HG03565 (cell line): ENCODE measurements around the gene TP73.
"Not testable (repeated sequence)": the region's sequence is repeated elsewhere in the genome, so short reads cannot be mapped to it uniquely, and the experiment has no call there.

Source experiments
- ATAC-seq: cut with Tn5 transposase; IDR thresholded peaks from one replicate; pipeline ENCODE4 v1.9.1; 2021; ENCODE audit warnings: mild to moderate bottlenecking, moderate library complexity; ENCODE audit not compliant: unreplicated experiment

TP73 gene

GRCh38 chr1:3740042-3740441, 87.7 kb downstream of the TP73 start:
- ATAC-seq, result no peak

GRCh38 chr1:3740752-3741151, 88.4 kb downstream of the TP73 start:
- ATAC-seq, result no peak

GRCh38 chr1:3741566-3742438, 89.5 kb downstream of the TP73 start:
- no peak for ATAC-seq

GRCh38 chr1:3742439-3743298, 90.4 kb downstream of the TP73 start:
- ATAC-seq, result no peak

- ATAC-seq, result no peak
Observed at GRCh38 chr1:3743421-3743820, 91.1 kb downstream of the TP73 start.

- ATAC-seq, result no peak
Observed at GRCh38 chr1:3743826-3744225, 91.5 kb downstream of the TP73 start.

- ATAC-seq, result no peak
Observed at GRCh38 chr1:3744646-3745045, 92.3 kb downstream of the TP73 start.

GRCh38 chr1:3745071-3745470, 92.8 kb downstream of the TP73 start:
- no peak for ATAC-seq

- no peak for ATAC-seq
Observed at GRCh38 chr1:3745590-3746381, 93.5 kb downstream of the TP73 start.

GRCh38 chr1:3746389-3746829, 94.1 kb downstream of the TP73 start:
- ATAC-seq, result no peak

GRCh38 chr1:3746830-3747521, 94.7 kb downstream of the TP73 start:
- ATAC-seq, result peak; percentile 38

GRCh38 chr1:3747522-3747848, 95.2 kb downstream of the TP73 start:
- ATAC-seq, result no peak

- no peak for ATAC-seq
Observed at GRCh38 chr1:3747903-3748302, 95.6 kb downstream of the TP73 start.

- not testable (repeated sequence) for ATAC-seq
Observed at GRCh38 chr1:3748316-3748900, 96.1 kb downstream of the TP73 start.

GRCh38 chr1:3749512-3749911, 97.2 kb downstream of the TP73 start:
- ATAC-seq, result no peak

- ATAC-seq, result no peak
Observed at GRCh38 chr1:3750741-3751140, 98.4 kb downstream of the TP73 start.

- ATAC-seq, result no peak
Observed at GRCh38 chr1:3752400-3752945, 100.2 kb downstream of the TP73 start, which contains the start of gene CCDC27. TSS of gene CCDC27 (plus strand) at chr1:3752450. CDS start at chr1:3752482, 32 bp downstream.

- ATAC-seq, result no peak
Observed at GRCh38 chr1:3753656-3754454, 101.5 kb downstream of the TP73 start.

- ATAC-seq, result no peak
Observed at GRCh38 chr1:3756394-3756793, 104.1 kb downstream of the TP73 start.
